CD4-positive, CD25-positive, alpha-beta regulatory T cell (primary cell): ENCODE results near the gene ZSWIM6. TPM values are rescaled to one million over a fixed set of nuclear protein-coding genes. Genes with fewer than 3 reads are reported as not detected.

Source experiments
- ATAC-seq, 2 donors: fragments of 150-1000 bp; cut with Tn5 transposase; one replicate each; pipeline ENCODE4 v1.10.0; 2021; ENCODE audit warnings: low read depth in 2 of 2, moderate number of reproducible peaks in 2 of 2, moderate library complexity in 1 of 2
- DNase-seq, 3 donors: peaks; one replicate each; pipeline versions ENCODE4 v3.0.0 to v3.0.0-alpha.2; 2012 to 2022; ENCODE audit warnings: mixed read lengths in 1 of 3
- H3K27ac ChIP-seq: one replicate; pipeline ENCODE4 v1.7.0; 2013; ENCODE audit warnings: mild to moderate bottlenecking, low read length; ENCODE audit not compliant: insufficient read depth, poor library complexity, severe bottlenecking
- H3K27me3 ChIP-seq: one replicate; pipeline ENCODE4 v1.7.0; 2013; ENCODE audit warnings: low read length; ENCODE audit not compliant: control insufficient read depth, insufficient read depth
- H3K36me3 ChIP-seq: one replicate; pipeline ENCODE4 v1.7.0; 2013; ENCODE audit warnings: mild to moderate bottlenecking, low read length, moderate library complexity; ENCODE audit not compliant: control insufficient read depth, insufficient read depth
- H3K4me1 ChIP-seq: 2 replicates; pipeline ENCODE4 v1.7.0; 2013; ENCODE audit warnings: mild to moderate bottlenecking, low read length; ENCODE audit not compliant: insufficient read depth, control insufficient read depth, poor library complexity, severe bottlenecking
- H3K4me3 ChIP-seq: one replicate; pipeline ENCODE4 v1.7.0; 2013; ENCODE audit warnings: low read depth, mild to moderate bottlenecking, low read length, moderate library complexity
- H3K9me3 ChIP-seq, 2 experiments: 1 replicate in 1 of 2; 2 replicates in 1 of 2; pipeline ENCODE4 v1.7.0; 2013; ENCODE audit warnings: low read length in 2 of 2, mild to moderate bottlenecking in 1 of 2, moderate library complexity in 1 of 2; ENCODE audit not compliant: control insufficient read depth in 2 of 2
- H3K27ac Mint-ChIP-seq, 3 donors: one replicate each; pipeline ENCODE4 v1.8.0; 2020 to 2022; ENCODE audit warnings: mild to moderate bottlenecking in 3 of 3, mixed read lengths in 3 of 3, moderate library complexity in 2 of 3
- H3K27me3 Mint-ChIP-seq: one replicate; pipeline ENCODE4 v1.8.0; 2022; ENCODE audit warnings: mild to moderate bottlenecking, mixed read lengths
- H3K36me3 Mint-ChIP-seq: one replicate; pipeline ENCODE4 v1.8.0; 2020; ENCODE audit warnings: mixed read lengths
- H3K4me1 Mint-ChIP-seq, 4 donors: one replicate each; pipeline ENCODE4 v1.8.0; 2020 to 2022; ENCODE audit warnings: mixed read lengths in 4 of 4, mild to moderate bottlenecking in 1 of 4
- H3K4me3 Mint-ChIP-seq, 4 donors: one replicate each; pipeline ENCODE4 v1.8.0; 2020 to 2022; ENCODE audit warnings: mild to moderate bottlenecking in 4 of 4, mixed read lengths in 4 of 4, moderate library complexity in 3 of 4
- H3K9me3 Mint-ChIP-seq, 7 donors: one replicate each; pipeline ENCODE4 v1.8.0; 2020 to 2022; ENCODE audit warnings: mixed read lengths in 7 of 7, mild to moderate bottlenecking in 3 of 7, moderate library complexity in 2 of 7
- polyA plus RNA-seq, 4 donors: library from polyadenylated mRNA; unstranded; fragments of 300-500 nt; fragmentation: Illumina TruSeq; gene quantifications; one replicate each; pipeline ENCODE4 v1.2.3, GENCODE V29; 2021
- total RNA-seq: library from RNA; stranded (reverse); gene quantifications from one replicate; pipeline ENCODE4 v1.2.3, GENCODE V29; 2022

The ZSWIM6 gene
- total and polyA plus RNA-seq, 5 donors from 2014 or later, result 0.41 to 12.2 (median 0.59) TPM

GRCh38 chr5:61381968-61382367 is 49.9 kb downstream of the ZSWIM6 start:
- H3K27me3 Mint-ChIP-seq, result no peaks in the 10 kb centered on the region
- no peak overlapping the region for H3K27ac Mint-ChIP-seq

GRCh38 chr5:61385627-61386026 is 53.6 kb downstream of the ZSWIM6 start:
- no peak overlapping the region for H3K4me3 ChIP-seq
- no peaks in the 10 kb centered on the region for H3K27me3 ChIP-seq
- H3K27ac ChIP-seq, result no peak overlapping the region
- ATAC-seq (no peak), DNase-seq (no peak)
- no peaks in the 10 kb centered on the region for H3K9me3 Mint-ChIP-seq
- H3K4me1 Mint-ChIP-seq, result peaks cover 13 to 37% (median 28%) of the 10 kb centered on the region in 4 donors
- H3K27me3 Mint-ChIP-seq, result no peaks in the 10 kb centered on the region
- H3K36me3 ChIP-seq, result no peaks in the 10 kb centered on the region
- H3K36me3 Mint-ChIP-seq, result peaks cover 8% of the 10 kb centered on the region
- H3K27ac Mint-ChIP-seq, result peak overlapping the region in 1 of 3 donors; percentile 5
- no peaks in the 10 kb centered on the region for H3K9me3 ChIP-seq
- H3K4me1 ChIP-seq, result no peaks in the 10 kb centered on the region
- H3K4me3 Mint-ChIP-seq, result no peak overlapping the region

More at GRCh38 chr5:61381968-61382367, 49.9 kb downstream of the ZSWIM6 start:
- no peak overlapping the region for H3K4me3 Mint-ChIP-seq
- H3K36me3 ChIP-seq, result no peaks in the 10 kb centered on the region
- no peak for ATAC-seq
- no peaks in the 10 kb centered on the region for H3K9me3 ChIP-seq
- H3K27ac ChIP-seq, result no peak overlapping the region
- no peaks in the 10 kb centered on the region for H3K4me1 ChIP-seq
- H3K4me1 Mint-ChIP-seq, result peaks cover 16 to 20% (median 19%) of the 10 kb centered on the region in 4 donors
- no peaks in the 10 kb centered on the region for H3K9me3 Mint-ChIP-seq
- H3K4me3 ChIP-seq, result no peak overlapping the region
- no peak for DNase-seq
- H3K27me3 ChIP-seq, result no peaks in the 10 kb centered on the region
- peaks cover 11% of the 10 kb centered on the region for H3K36me3 Mint-ChIP-seq

GRCh38 chr5:61386045-61386800 is 54.2 kb downstream of the ZSWIM6 start:
- Mint-ChIP-seq H3K4me3 (no peak overlapping the region), H3K27me3 (no peaks in the 10 kb centered on the region), H3K4me1 (peaks cover 13 to 38% (median 28%) of the 10 kb centered on the region in 4 donors), H3K27ac (no peak overlapping the region), H3K9me3 (no peaks in the 10 kb centered on the region), H3K36me3 (peaks cover 10% of the 10 kb centered on the region)
- DNase-seq (no peak), ATAC-seq (no peak)
- Histone ChIP-seq H3K27ac (no peak overlapping the region), H3K4me3 (no peak overlapping the region), H3K9me3 (no peaks in the 10 kb centered on the region), H3K27me3 (no peaks in the 10 kb centered on the region), H3K4me1 (no peaks in the 10 kb centered on the region), H3K36me3 (no peaks in the 10 kb centered on the region)

GRCh38 chr5:61389609-61390008 is 57.6 kb downstream of the ZSWIM6 start:
- Mint-ChIP-seq H3K36me3 (peaks cover 18% of the 10 kb centered on the region), H3K27me3 (no peaks in the 10 kb centered on the region), H3K27ac (no peak overlapping the region), H3K4me1 (peaks cover 18 to 45% (median 28%) of the 10 kb centered on the region in 4 donors), H3K9me3 (no peaks in the 10 kb centered on the region), H3K4me3 (no peak overlapping the region)
- H3K27me3 ChIP-seq, result no peaks in the 10 kb centered on the region
- no peaks in the 10 kb centered on the region for H3K9me3 ChIP-seq
- no peak overlapping the region for H3K27ac ChIP-seq
- H3K4me3 ChIP-seq, result no peak overlapping the region
- H3K36me3 ChIP-seq, result no peaks in the 10 kb centered on the region
- H3K4me1 ChIP-seq, result no peaks in the 10 kb centered on the region
- ATAC-seq (no peak), DNase-seq (no peak)

GRCh38 chr5:61394078-61394704 is 62.1 kb downstream of the ZSWIM6 start:
- H3K9me3 ChIP-seq, result no peaks in the 10 kb centered on the region
- ATAC-seq (no peak), DNase-seq (no peak)
- Mint-ChIP-seq H3K36me3 (peaks cover 14% of the 10 kb centered on the region), H3K9me3 (no peaks in the 10 kb centered on the region), H3K27ac (no peak overlapping the region), H3K4me3 (no peak overlapping the region), H3K27me3 (no peaks in the 10 kb centered on the region), H3K4me1 (peaks cover 13 to 27% (median 15%) of the 10 kb centered on the region in 4 donors)
- H3K4me3 ChIP-seq, result no peak overlapping the region
- H3K27me3 ChIP-seq, result no peaks in the 10 kb centered on the region
- H3K4me1 ChIP-seq, result no peaks in the 10 kb centered on the region
- H3K27ac ChIP-seq, result no peak overlapping the region
- H3K36me3 ChIP-seq, result no peaks in the 10 kb centered on the region

GRCh38 chr5:61394793-61395192 is 62.7 kb downstream of the ZSWIM6 start:
- no peaks in the 10 kb centered on the region for H3K9me3 Mint-ChIP-seq
- no peak for DNase-seq
- Histone ChIP-seq H3K36me3 (no peaks in the 10 kb centered on the region), H3K4me1 (no peaks in the 10 kb centered on the region), H3K27ac (no peak overlapping the region), H3K4me3 (no peak overlapping the region), H3K27me3 (no peaks in the 10 kb centered on the region), H3K9me3 (no peaks in the 10 kb centered on the region)
- H3K36me3 Mint-ChIP-seq, result peaks cover 14% of the 10 kb centered on the region
- H3K27ac Mint-ChIP-seq, result no peak overlapping the region
- no peak overlapping the region for H3K4me3 Mint-ChIP-seq
- peaks cover 14 to 32% (median 19%) of the 10 kb centered on the region in 4 donors for H3K4me1 Mint-ChIP-seq
- H3K27me3 Mint-ChIP-seq, result no peaks in the 10 kb centered on the region
- no peak for ATAC-seq

GRCh38 chr5:61397238-61397637 is 65.2 kb downstream of the ZSWIM6 start:
- Mint-ChIP-seq H3K27ac (no peak overlapping the region), H3K27me3 (no peaks in the 10 kb centered on the region), H3K9me3 (peaks cover 0 to 1% (median 0%) of the 10 kb centered on the region in 7 donors), H3K4me1 (peaks cover 5 to 37% (median 28%) of the 10 kb centered on the region in 4 donors), H3K4me3 (no peak overlapping the region), H3K36me3 (peaks cover 2% of the 10 kb centered on the region)
- ATAC-seq, result no peak
- no peak for DNase-seq
- Histone ChIP-seq H3K9me3 (no peaks in the 10 kb centered on the region), H3K4me1 (no peaks in the 10 kb centered on the region), H3K27ac (no peak overlapping the region), H3K27me3 (no peaks in the 10 kb centered on the region), H3K4me3 (no peak overlapping the region), H3K36me3 (no peaks in the 10 kb centered on the region)
